ES-I3 (cell line): ENCODE data around the gene RNF123.
A peak's percentile ranks its signal among the peaks of the same experiment; 100 is the strongest.

Experiments
- H3K36me3 ChIP-seq: 2 replicates; pipeline ENCODE4 v1.6.1; 2013; ENCODE audit warnings: mild to moderate bottlenecking, low read length, control low read depth, moderate library complexity; ENCODE audit not compliant: insufficient read depth
- H3K4me1 ChIP-seq: 2 replicates; pipeline ENCODE4 v1.6.1; 2013; ENCODE audit warnings: mild to moderate bottlenecking, control low read depth, low read length; ENCODE audit not compliant: insufficient read depth
- H3K9ac ChIP-seq: 2 replicates; pipeline ENCODE4 v1.6.1; 2013; ENCODE audit warnings: low read depth, mild to moderate bottlenecking, low read length, moderate library complexity
- H3K9me3 ChIP-seq: 2 replicates; pipeline ENCODE4 v1.6.1; 2013; ENCODE audit warnings: mild to moderate bottlenecking, low read length, moderate library complexity; ENCODE audit not compliant: control insufficient read depth, insufficient read depth

The RNF123 gene

DNA sequence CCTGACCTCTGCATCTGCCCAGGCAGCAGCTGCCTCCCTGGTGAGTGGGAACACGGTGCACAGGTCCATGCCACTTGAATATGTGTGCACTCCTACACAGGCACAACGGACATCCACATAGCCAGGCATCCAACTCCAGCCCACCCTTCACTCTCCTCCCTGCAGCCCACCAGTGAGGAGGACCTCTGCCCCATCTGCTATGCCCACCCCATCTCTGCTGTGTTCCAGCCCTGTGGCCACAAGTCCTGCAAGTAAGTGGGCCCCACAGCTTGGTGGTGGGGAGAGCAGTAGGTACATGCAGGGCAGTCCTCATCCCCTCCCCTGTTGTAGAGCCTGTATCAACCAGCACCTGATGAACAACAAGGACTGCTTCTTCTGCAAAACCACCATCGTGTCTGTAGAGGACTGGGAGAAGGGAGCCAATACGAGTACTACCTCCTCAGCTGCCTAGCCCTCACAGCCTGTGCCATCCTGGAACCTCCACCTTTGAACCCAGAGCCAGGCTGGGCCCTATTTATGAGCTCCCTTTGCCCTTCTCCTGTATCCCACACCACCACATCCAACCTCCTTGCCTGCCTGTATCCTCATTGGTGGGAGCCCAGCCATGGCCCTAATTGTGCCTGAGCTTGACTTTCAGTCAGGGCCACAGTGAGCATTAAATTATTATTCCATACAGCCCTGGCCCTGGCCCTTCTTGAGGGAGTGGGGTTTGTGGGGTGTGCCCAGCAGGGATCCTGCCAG lies 31.7 kb downstream of the RNF123 start:
- H3K4me1 ChIP-seq = no peaks in the 10 kb centered on the region; the same call in 1 of the 2 replicates
- no peaks in the 10 kb centered on the region for H3K36me3 ChIP-seq
- no peak overlapping the region for H3K9ac ChIP-seq
- H3K9me3 ChIP-seq = no peaks in the 10 kb centered on the region

- Histone ChIP-seq H3K9ac (no peak overlapping the region), H3K4me1 (no peaks in the 10 kb centered on the region; the same call in 1 of the 2 replicates), H3K9me3 (no peaks in the 10 kb centered on the region), H3K36me3 (no peaks in the 10 kb centered on the region)
These were observed 32.2 kb downstream of the RNF123 start for GRCh38 chr3:49721596-49721895.

- Histone ChIP-seq H3K36me3 (no peaks in the 10 kb centered on the region; the same call in 1 of the 2 replicates), H3K9me3 (no peaks in the 10 kb centered on the region), H3K9ac (no peak overlapping the region; the same call in 1 of the 2 replicates), H3K4me1 (no peaks in the 10 kb centered on the region; the same call in 1 of the 2 replicates)
These were observed 32.8 kb downstream of the RNF123 start for GRCh38 chr3:49721896-49722781.

DNA sequence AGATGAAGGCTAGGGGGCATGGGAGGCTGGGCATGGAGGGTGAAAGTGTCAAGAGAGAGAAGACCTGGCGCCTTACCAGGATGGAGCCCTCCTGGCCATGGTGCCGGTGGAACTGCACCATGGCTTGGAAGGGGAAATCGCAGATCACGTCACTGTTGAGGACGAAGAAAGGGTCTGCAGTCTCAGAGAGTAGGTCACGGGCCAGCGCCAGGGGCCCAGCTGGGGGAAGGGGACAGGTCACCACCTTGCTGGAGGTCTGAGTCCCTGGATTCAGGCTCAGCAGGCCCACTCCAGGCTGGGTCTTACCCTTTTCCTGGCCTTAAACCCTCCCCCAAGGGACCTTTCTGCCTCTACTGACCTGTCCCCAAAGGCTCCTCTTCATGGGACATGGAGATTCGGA lies 33.5 kb downstream of the RNF123 start:
- Histone ChIP-seq H3K36me3 (peaks cover 5% of the 10 kb centered on the region; the same call in 1 of the 2 replicates), H3K9ac (peak overlapping the region; percentile 96; the same call in 1 of the 2 replicates), H3K4me1 (no peaks in the 10 kb centered on the region; the same call in 1 of the 2 replicates), H3K9me3 (no peaks in the 10 kb centered on the region)

GRCh38 chr3:49723296-49723627 lies 33.9 kb downstream of the RNF123 start:
- Histone ChIP-seq H3K4me1 (no peaks in the 10 kb centered on the region; the same call in 1 of the 2 replicates), H3K9me3 (no peaks in the 10 kb centered on the region), H3K9ac (peak overlapping the region; percentile 96), H3K36me3 (peaks cover 5% of the 10 kb centered on the region; the same call in 1 of the 2 replicates)

DNA sequence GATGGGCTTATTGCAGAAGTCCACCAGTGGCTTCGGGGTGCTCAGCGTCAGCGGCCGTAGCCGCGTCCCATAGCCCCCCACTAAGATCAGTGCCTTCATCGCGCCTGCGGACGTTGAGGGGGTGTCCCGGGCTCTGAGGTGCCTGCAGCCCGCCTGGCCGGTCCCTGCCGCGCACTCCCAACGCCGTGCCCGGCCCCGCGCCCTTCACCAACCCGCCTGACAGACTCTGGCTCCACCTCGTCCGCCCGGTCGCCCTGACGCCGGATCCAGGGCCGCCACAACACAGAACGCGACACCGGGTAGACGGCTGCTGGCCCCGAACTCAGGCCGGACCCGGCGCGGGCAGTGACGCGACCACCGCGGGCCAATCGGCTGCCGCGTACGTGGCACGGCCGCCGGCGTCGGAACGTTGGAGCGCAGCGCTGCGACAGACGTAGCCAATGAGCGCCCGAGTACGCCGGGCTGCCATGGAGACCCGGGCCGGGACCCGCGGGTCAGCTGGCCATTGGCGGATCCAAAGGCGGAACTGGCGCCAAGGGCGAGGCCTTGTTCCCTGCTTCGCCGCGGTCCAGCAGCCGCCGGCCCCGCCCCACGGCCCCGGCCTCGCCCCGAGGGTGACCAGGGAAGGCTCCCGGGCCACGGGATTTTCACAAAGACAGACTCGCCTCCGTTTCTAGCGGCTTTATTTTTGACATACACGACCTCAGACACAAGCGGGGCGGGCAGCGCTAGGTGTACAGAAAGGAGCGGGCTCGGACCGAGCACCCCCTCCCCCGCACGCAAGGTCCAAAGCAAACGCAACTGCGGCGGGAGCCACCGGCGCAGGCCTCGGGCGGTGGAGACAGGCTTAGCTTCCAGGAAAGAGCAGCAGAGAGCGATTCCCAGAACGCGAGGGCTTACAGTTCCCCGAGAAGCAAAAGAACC lies 34.5 kb downstream of the RNF123 start, which contains the start of gene GMPPB:
Gene GMPPB, minus strand, starts transcription at position 324 of the 924 bp plus-strand sequence. Its CDS starts 225 bp downstream, at position 99.
- H3K36me3 ChIP-seq = peaks cover 5% of the 10 kb centered on the region; the same call in 1 of the 2 replicates

DNA sequence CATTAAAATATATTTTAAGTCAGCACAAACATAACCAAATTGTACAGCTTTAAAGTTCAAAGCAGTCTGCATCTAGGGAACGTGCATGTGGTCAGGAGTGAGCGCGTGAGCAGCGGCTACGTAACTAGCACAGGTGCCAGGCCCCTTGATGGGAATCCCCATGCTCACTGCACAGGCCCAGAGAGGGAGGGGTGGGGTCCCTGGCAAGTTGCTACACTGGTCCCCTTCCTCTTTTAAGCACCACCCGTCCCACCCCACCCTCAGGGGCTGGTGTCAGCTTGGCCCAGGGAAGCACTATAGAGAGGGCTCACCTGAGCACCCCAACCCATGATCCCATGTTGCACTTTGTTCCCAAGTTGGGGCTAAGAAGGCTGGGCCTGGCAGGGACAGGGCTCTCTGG lies 35.2 kb downstream of the RNF123 start:
- H3K4me1 ChIP-seq = no peaks in the 10 kb centered on the region; the same call in 1 of the 2 replicates
- H3K36me3 ChIP-seq = peaks cover 5% of the 10 kb centered on the region; the same call in 1 of the 2 replicates
- no peaks in the 10 kb centered on the region for H3K9me3 ChIP-seq
- H3K9ac ChIP-seq = peak overlapping the region; percentile 82

More for the DNA sequence above, 34.5 kb downstream of the RNF123 start, which contains the start of gene GMPPB:
- Histone ChIP-seq H3K9me3 (no peaks in the 10 kb centered on the region), H3K4me1 (no peaks in the 10 kb centered on the region; the same call in 1 of the 2 replicates), H3K9ac (peak within 1 kb of the TSS; percentile 96)

GRCh38 chr3:49725906-49726681 lies 36.7 kb downstream of the RNF123 start:
- H3K4me1 ChIP-seq = no peaks in the 10 kb centered on the region; the same call in 1 of the 2 replicates
- H3K9ac ChIP-seq = no peak overlapping the region
- H3K36me3 ChIP-seq = peaks cover 5% of the 10 kb centered on the region; the same call in 1 of the 2 replicates
- H3K9me3 ChIP-seq = no peaks in the 10 kb centered on the region

DNA sequence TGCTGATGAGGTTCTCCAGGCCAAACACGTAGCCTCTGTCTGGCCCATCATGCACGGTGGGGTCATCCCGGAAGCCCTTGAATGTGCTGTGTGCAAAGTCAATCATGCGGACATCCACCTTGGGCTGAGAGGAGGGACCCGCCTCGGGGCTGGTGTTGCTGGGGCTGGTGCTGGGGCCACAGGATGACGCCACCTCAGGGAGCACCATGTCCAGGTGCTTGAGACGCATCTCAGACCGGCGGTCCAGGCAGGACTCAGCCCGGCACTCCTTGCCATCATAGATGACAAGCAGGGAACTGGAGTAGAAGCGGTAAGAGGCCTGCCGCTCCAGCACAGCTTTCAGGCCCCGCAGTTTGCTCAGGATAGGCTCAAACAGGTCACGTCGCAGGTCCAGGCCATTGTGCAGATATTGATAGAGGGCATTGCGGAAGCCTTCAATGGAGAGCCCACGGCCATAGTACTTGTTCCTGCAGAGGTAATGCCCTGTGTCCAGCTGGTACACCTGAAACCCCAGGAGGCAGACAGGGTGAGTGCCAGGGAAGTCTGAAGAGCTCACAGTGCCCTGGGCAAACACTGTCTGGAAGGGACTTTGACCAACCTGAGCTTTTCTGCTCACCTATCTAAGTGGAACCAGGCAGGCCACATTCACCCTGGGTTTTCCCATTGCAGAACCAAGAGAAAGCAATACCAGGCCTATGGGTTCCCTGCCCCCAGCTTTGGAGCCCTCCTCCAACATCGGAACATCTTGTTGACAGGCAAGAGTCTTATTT lies 38.0 kb downstream of the RNF123 start:
- Histone ChIP-seq H3K36me3 (peaks cover 12% of the 10 kb centered on the region), H3K9me3 (no peaks in the 10 kb centered on the region), H3K4me1 (no peaks in the 10 kb centered on the region; the same call in 1 of the 2 replicates), H3K9ac (no peak overlapping the region)

DNA sequence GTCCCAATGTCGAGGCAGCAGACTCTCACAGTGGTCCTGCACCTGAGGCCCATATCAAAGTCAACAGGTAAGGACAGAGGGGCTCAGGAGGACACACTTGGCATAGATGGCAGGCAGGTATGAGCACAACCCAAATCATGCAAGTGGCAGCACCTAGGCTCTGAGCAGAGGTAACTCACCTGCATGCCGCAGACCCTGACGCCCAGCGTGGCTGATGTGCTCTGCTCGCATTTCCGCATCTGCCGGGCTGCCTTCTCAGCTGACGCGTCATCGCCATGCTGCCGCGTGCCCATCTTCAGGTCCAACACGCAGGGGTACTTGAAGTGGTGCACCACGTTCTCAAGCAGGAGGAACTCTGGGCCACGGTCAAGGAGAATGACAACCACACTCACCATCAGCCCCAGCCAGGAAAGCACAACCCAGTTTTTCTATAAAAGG lies 38.6 kb downstream of the RNF123 start:
- H3K9ac ChIP-seq = no peak overlapping the region
- no peaks in the 10 kb centered on the region; the same call in 1 of the 2 replicates for H3K4me1 ChIP-seq
- no peaks in the 10 kb centered on the region for H3K9me3 ChIP-seq
- peaks cover 16% of the 10 kb centered on the region for H3K36me3 ChIP-seq

DNA sequence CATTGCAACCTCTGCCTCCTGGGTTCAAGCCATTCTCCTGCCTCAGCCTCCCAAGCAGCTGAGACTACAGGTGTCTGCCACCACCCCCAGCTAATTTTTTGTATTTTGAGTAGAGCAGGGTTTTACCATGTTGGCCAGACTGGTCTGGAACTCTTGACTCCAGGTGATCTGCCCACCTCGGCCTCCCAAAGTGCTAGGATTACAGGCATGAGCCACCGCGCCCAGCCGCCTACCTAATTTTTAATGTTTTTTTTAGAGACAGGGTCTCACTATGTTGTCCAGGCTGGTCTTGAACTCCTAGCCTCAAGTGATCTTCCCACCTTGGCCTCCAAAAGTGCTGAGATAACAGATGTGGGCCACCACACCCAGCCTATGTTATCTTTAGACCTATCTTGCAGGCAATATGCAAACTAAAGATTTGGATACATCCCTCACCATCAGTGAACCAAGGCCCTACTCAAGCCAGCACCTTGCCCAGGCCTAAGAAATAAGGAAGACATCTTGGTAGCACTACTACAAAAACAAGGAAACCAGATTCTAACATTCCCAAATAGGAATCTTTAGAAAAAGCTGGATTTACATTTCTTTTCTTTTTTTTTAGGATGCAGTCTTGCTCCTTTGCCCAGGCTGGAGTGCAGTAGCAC lies 40.7 kb downstream of the RNF123 start:
- Histone ChIP-seq H3K36me3 (peaks cover 22% of the 10 kb centered on the region), H3K9me3 (no peaks in the 10 kb centered on the region), H3K9ac (no peak overlapping the region), H3K4me1 (no peaks in the 10 kb centered on the region)

DNA sequence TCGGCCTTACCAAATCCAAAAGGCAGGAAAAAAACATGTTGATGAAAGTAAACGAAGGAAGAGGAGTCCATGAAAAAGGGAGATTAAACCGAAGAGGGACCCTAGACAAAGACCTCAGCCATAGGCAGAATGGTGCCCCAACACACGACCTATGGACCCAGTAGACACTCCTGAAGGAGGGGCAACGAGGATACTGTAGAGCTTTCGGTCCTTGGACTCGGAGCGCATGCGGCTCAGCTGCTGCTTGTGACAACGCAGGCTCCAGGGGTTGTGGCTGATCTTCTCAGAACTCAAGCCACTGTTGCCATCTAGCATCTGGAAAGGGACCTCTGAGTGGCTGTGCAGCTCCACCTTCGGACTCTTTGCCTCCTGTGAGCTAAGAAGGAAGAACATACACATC lies 43.2 kb downstream of the RNF123 start:
- Histone ChIP-seq H3K9me3 (no peaks in the 10 kb centered on the region), H3K4me1 (no peaks in the 10 kb centered on the region), H3K36me3 (peaks cover 30% of the 10 kb centered on the region), H3K9ac (no peak overlapping the region)
